Caco-2 (cell line): ENCODE measurements around the gene PRG2. TPM values are rescaled to one million over a fixed set of nuclear protein-coding genes. Genes with fewer than 3 reads are reported as not detected.

ENCODE experiments used
- BruUV-seq: library from RNA; stranded (reverse); fragments of 400-500 nt; replicated peaks from 2 replicates; lab custom pipeline; 2021; lab: Mats Ljungman, UMichigan
- CTCF ChIA-PET: fragments of 300-600 bp; sonication (Branson Sonifier 250); formaldehyde crosslinking; loops from one replicate; lab custom pipeline; 2022; ENCODE audit warnings: antibody characterized with exemption; lab: Charles Lee
- POLR2A ChIA-PET: fragments of 300-600 bp; sonication (Branson Sonifier 250); formaldehyde crosslinking; loops from one replicate; lab custom pipeline; 2022; ENCODE audit warnings: antibody characterized with exemption; lab: Charles Lee
- DNase-seq, 2 experiments: peaks; one replicate each; pipeline versions ENCODE4 v3.0.0 to v3.0.0-alpha.2; 2020 to 2022
- H3K27me3 ChIP-seq: replicated peaks from 2 replicates; pipeline ENCODE4 v1.6.0; 2011; ENCODE audit warnings: low read length; ENCODE audit not compliant: control insufficient read depth, insufficient read depth
- H3K36me3 ChIP-seq: 2 replicates; pipeline ENCODE4 v1.5.1; 2011; ENCODE audit warnings: low read length; ENCODE audit not compliant: control insufficient read depth, insufficient read depth
- H3K4me1 ChIP-seq: fragments of 250-450 bp; sonication (Bioruptor Pico); 2 replicates; pipeline ENCODE4 v1.5.1; 2020; ENCODE audit warnings: mild to moderate bottlenecking
- H3K4me3 ChIP-seq: 2 replicates; pipeline ENCODE4 v1.5.1; 2011; ENCODE audit warnings: low read depth, mild to moderate bottlenecking, control low read depth, low read length
- H3K9me3 ChIP-seq: fragments of 250-450 bp; sonication (Bioruptor Pico); 2 replicates; pipeline ENCODE4 v1.5.1; 2020; ENCODE audit warnings: mild to moderate bottlenecking, moderate library complexity
- H3K27ac Mint-ChIP-seq: one replicate; pipeline ENCODE4 v1.8.0; 2022; ENCODE audit warnings: mixed read lengths; ENCODE audit not compliant: unreplicated experiment
- H3K27me3 Mint-ChIP-seq: one replicate; pipeline ENCODE4 v1.8.0; 2022; ENCODE audit warnings: mixed read lengths; ENCODE audit not compliant: insufficient read depth, unreplicated experiment
- H3K36me3 Mint-ChIP-seq: one replicate; pipeline ENCODE4 v1.8.0; 2022; ENCODE audit warnings: mild to moderate bottlenecking, mixed read lengths; ENCODE audit not compliant: insufficient read depth, unreplicated experiment
- H3K4me1 Mint-ChIP-seq: one replicate; pipeline ENCODE4 v1.8.0; 2022; ENCODE audit warnings: low read depth, mixed read lengths; ENCODE audit not compliant: unreplicated experiment
- H3K4me3 Mint-ChIP-seq: one replicate; pipeline ENCODE4 v1.8.0; 2022; ENCODE audit warnings: mild to moderate bottlenecking, moderate library complexity, mixed read lengths; ENCODE audit not compliant: unreplicated experiment
- H3K9me3 Mint-ChIP-seq: one replicate; pipeline ENCODE4 v1.8.0; 2022; ENCODE audit warnings: mixed read lengths; ENCODE audit not compliant: unreplicated experiment
- CTCF ChIP-seq, 2 experiments: fragments of 200-600 bp in 1 of 2; IDR thresholded peaks; 1 replicate in 1 of 2; 2 replicates in 1 of 2; pipeline versions ENCODE4 v1.5.1 to v1.8.0; 2011 to 2022; ENCODE audit warnings: antibody characterized with exemption in 1 of 2, control low read depth in 1 of 2, inconsistent platforms in 1 of 2, low read depth in 1 of 2, low read length in 1 of 2, mild to moderate bottlenecking in 1 of 2, moderate library complexity in 1 of 2; ENCODE audit not compliant: insufficient read depth in 1 of 2, severe bottlenecking in 1 of 2, unreplicated experiment in 1 of 2
- intact Hi-C: fragments of 100-400 bp; cut with micrococcal nuclease; formaldehyde crosslinking; loops from one replicate; pipeline ENCODE4 v1.10.0; 2022; ENCODE audit not compliant: unreplicated experiment
- total RNA-seq: library from RNA; stranded (reverse); gene quantifications from 2 replicates; pipeline ENCODE4 v1.2.3, GENCODE V29; 2022

Gene PRG2
- total RNA-seq, 1 experiment from 2014 or later = not detected

- peaks cover 27% of the 10 kb centered on the region for H3K4me1 Mint-ChIP-seq
- no peaks in the 10 kb centered on the region for H3K27me3 Mint-ChIP-seq
- H3K27me3 ChIP-seq = no peaks in the 10 kb centered on the region
- H3K36me3 ChIP-seq = no peaks in the 10 kb centered on the region
- ChIA-PET CTCF (interaction anchor here (0.7 to 0.9 kb wide), 2 partner anchors 10 to 12 kb away, joined by 3 read pairs; no protein-coding TSS in a partner anchor), POLR2A (no interaction called here)
- H3K9me3 Mint-ChIP-seq = peaks cover 14% of the 10 kb centered on the region
- peaks cover 40% of the 10 kb centered on the region for H3K4me1 ChIP-seq
- intact Hi-C loops = no loop called here
- no peak overlapping the region for H3K4me3 ChIP-seq
- DNase-seq = no peak
- H3K4me3 Mint-ChIP-seq = no peak overlapping the region
- no TSS peak for BruUV-seq
- no peak overlapping the region for H3K27ac Mint-ChIP-seq
- H3K9me3 ChIP-seq = no peaks in the 10 kb centered on the region
- TF ChIP-seq CTCF (IDR thresholded peaks at IDR 0.05; ENCODE audit: insufficient read depth in 1 of 2, low read depth in 1 of 2, low read length in 1 of 2, severe bottlenecking in 1 of 2, unreplicated experiment in 1 of 2) = no peak
- peaks cover 6% of the 10 kb centered on the region for H3K36me3 Mint-ChIP-seq
These were observed 33.1 kb downstream of the PRG2 start for GRCh38 chr11:57357310-57357709.

- Histone ChIP-seq H3K4me1 (peaks cover 39% of the 10 kb centered on the region), H3K9me3 (no peaks in the 10 kb centered on the region), H3K36me3 (no peaks in the 10 kb centered on the region), H3K4me3 (no peak overlapping the region), H3K27me3 (no peaks in the 10 kb centered on the region)
- Mint-ChIP-seq H3K9me3 (peaks cover 4% of the 10 kb centered on the region), H3K36me3 (peaks cover 4% of the 10 kb centered on the region), H3K27me3 (no peaks in the 10 kb centered on the region), H3K27ac (no peak overlapping the region), H3K4me1 (peaks cover 24% of the 10 kb centered on the region), H3K4me3 (no peak overlapping the region)
- TF ChIP-seq CTCF (IDR thresholded peaks at IDR 0.05; ENCODE audit: insufficient read depth in 1 of 2, low read depth in 1 of 2, low read length in 1 of 2, severe bottlenecking in 1 of 2, unreplicated experiment in 1 of 2) = no peak
- ChIA-PET POLR2A (no interaction called here), CTCF (interaction anchor here (1.1 kb wide), 1 partner anchor 11 kb away, joined by 3 read pairs; no protein-coding TSS in a partner anchor)
- intact Hi-C loops = no loop called here
- BruUV-seq = no TSS peak
- no peak for DNase-seq
These were observed 34.2 kb downstream of the PRG2 start for GRCh38 chr11:57356268-57356667.

- Mint-ChIP-seq H3K4me1 (peaks cover 11% of the 10 kb centered on the region), H3K4me3 (no peak overlapping the region), H3K36me3 (no peaks in the 10 kb centered on the region), H3K27me3 (no peaks in the 10 kb centered on the region), H3K27ac (no peak overlapping the region), H3K9me3 (no peaks in the 10 kb centered on the region)
- intact Hi-C loops = no loop called here
- peaks cover 24% of the 10 kb centered on the region for H3K4me1 ChIP-seq
- TF ChIP-seq CTCF (IDR thresholded peaks at IDR 0.05; ENCODE audit: insufficient read depth in 1 of 2, low read depth in 1 of 2, low read length in 1 of 2, severe bottlenecking in 1 of 2, unreplicated experiment in 1 of 2) = no peak
- no peaks in the 10 kb centered on the region for H3K9me3 ChIP-seq
- CTCF ChIA-PET = no interaction called here
- DNase-seq = no peak
- H3K36me3 ChIP-seq = no peaks in the 10 kb centered on the region
- POLR2A ChIA-PET = no interaction called here
- no TSS peak for BruUV-seq
- H3K4me3 ChIP-seq = no peak overlapping the region
- no peaks in the 10 kb centered on the region for H3K27me3 ChIP-seq
These were observed 35.8 kb downstream of the PRG2 start for GRCh38 chr11:57354699-57355098.
